Colon (tissue), 2 donors: ENCODE measurements around the gene NCOA1.

Experiments used
- FAIRE-seq: peaks from 2 replicates; lab custom pipeline; 2012; peaks lifted over from hg19 to GRCh38; lab: Jason Lieb, UNC
- donor health status: control.
- donor health status: control.

Gene NCOA1

GRCh38 chr2:24744356-24744755 is 253.3 kb downstream of the NCOA1 start:
- FAIRE-seq = no peak

DNA sequence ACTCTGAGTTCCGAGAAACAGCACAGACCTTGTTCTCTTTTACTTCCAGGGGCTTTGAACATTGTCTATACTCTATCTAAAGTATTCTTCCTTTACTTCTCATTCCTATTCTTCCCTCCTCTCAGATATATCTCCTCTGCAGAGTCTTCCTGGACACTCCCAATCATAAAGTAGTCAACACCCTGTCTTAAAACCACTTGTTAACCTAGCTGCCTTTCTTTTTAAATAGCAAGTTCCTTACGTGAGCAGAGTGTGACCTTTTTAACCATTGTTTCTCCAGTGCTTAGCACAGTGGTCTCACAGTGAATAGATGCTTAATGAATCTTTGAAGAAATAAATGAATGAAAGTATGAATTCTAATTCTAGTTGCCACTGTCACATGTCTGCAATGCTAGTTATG is 254.8 kb downstream of the NCOA1 start:
- FAIRE-seq = no peak

GRCh38 chr2:24747299-24747698 is 256.2 kb downstream of the NCOA1 start:
- FAIRE-seq = no peak

GRCh38 chr2:24749069-24749691 is 258.1 kb downstream of the NCOA1 start:
- no peak for FAIRE-seq

DNA sequence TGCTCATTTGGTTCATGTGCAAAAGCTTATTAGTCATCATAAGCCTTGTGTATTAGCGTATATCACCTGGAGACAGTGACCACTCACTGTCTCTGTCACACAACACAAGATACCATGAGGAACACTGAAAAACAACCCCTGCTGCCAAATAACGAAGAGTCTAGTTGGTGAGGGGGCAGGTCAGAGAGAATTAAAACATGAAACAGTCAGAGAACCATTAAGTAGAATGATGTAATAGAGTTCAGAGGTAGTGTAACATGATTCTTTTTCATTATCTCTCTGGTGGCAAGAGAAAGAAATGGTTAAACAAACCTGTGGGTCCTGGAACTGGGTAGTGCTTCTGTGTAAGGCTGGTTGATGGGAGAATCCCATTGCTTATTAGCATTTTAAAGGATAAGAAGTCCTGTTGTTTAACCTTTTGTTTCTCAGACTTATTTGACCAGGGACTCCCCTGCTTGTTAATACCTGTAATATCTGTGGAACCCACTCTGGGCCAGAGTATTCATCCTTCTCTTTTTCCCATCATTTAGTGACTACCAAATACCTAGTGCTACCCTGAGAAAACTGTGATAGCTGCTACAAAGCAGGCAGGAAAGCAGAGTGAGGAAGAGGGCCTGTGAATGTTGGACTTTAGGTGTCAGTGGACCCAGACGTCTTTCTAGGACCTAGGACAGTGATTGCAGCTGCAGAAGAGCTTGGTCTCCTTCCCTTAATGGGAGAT is 264.1 kb downstream of the NCOA1 start:
- FAIRE-seq = no peak

DNA sequence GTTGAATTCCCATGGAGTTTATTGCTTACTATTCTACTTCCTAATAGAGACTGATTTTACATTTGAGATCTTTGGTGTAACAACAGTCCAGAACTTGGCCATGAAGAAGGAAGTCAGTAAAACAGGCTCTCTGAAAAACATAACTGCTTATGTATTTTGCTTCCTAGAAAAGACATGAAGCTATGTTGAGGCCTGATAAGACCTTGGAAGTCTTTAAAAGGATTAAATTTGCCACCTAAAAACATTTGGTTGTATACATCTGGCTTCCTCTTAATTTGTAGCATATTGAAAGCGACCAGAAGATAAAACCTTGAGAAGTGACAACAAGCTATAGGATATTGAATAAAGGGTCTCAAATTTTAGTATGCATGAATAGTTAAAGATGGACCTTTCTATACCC is 265.7 kb downstream of the NCOA1 start:
- no peak for FAIRE-seq

DNA sequence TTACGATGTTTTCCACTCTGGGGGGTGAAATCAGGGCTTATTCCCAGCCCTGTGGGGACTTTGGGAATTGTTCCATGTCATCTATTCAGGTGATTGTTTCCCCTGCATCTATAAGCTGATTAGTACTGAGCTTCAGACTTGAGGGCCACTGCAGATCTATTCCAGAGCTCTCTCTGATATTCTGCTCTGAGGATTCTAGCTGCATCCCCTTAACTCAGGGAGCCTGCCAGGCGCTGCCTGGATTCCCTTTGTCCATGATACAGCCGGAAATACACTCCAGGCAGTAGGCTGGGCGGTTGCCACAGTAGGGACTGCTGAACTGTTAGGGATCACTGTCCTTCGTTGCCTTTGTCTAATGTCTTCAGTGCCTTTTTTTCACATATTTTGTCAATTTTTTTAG is 270.8 kb downstream of the NCOA1 start:
- FAIRE-seq = no peak

GRCh38 chr2:24762518-24762917 is 271.5 kb downstream of the NCOA1 start:
- no peak for FAIRE-seq

DNA sequence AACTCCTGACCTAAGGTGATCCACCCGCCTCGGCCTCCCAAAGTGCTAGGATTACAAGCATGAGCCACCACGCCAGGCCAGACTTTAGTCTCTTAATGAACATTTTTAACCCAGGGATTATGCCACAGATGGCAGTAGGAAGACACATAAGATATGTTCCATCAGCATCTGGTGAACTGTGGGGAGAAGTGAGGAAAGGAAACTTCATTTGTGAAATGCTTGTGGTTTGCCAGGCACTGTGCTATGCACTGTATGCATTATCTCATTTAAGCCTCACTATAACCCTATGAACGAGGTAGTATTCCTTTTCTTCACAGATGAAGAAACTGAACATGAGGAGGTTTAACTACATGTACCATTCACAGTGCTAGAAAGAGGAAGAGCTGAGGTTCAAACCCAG is 272.8 kb downstream of the NCOA1 start:
- FAIRE-seq = no peak

DNA sequence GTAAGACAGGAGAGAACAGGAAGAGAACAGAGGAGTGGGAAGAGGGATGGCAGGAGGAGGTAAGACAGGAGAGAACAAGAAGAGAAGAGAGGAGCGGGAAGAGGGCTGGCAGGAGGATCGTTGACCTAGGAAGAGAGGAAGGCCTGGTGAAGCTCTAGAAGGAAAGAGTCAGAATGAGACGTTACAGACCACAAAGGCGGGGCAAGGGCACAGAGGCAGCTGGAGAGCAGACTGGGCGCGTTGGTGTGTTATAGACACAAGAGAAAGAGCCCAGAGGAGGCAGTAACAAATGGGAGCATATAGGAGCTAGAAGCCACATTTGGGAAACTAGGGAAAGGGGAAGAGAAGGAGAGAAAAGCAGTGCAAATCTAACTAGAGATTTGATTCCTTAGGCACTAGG is 275.6 kb downstream of the NCOA1 start:
- FAIRE-seq = no peak

DNA sequence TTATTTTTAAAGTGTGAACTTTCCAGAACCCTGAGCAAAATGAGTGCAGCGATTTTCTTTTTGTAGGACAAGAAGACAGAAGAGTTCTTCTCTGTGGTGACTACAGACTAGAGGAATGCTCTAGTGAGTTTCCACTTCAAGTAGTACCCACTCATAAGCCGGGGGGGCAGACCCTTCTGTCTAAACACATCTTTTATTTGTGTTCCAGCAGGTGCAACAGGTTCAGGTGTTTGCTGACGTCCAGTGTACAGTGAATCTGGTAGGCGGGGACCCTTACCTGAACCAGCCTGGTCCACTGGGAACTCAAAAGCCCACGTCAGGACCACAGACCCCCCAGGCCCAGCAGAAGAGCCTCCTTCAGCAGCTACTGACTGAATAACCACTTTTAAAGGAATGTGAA is 277.0 kb downstream of the NCOA1 start:
- FAIRE-seq = no peak

DNA sequence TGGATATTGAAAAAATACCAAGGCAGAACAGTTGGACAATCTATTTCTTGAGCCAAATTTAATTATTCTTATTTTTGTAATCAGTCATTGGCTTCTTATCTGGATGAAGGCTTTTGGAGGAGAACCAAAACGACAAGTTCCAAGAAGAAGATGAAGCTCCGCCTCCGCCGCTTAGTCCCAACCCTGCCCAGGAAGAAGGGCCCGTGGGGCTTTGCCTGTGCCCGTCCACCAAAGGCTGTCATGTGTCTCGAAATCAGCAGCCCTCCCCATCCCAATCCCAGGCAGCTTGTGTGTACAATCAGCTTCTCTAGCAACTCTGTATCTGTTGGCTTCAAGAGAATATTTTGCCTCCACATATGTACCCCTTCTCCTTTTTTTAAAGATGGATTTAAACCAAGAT is 277.5 kb downstream of the NCOA1 start:
- no peak for FAIRE-seq

GRCh38 chr2:24771061-24771460 is 280.0 kb downstream of the NCOA1 start:
- no peak for FAIRE-seq

- no peak for FAIRE-seq
Measured at GRCh38 chr2:24771764-24772586, 280.9 kb downstream of the NCOA1 start.

- FAIRE-seq = no peak
Measured at GRCh38 chr2:24774373-24774772, 283.3 kb downstream of the NCOA1 start.

GRCh38 chr2:24779116-24779515 is 288.1 kb downstream of the NCOA1 start:
- no peak for FAIRE-seq

DNA sequence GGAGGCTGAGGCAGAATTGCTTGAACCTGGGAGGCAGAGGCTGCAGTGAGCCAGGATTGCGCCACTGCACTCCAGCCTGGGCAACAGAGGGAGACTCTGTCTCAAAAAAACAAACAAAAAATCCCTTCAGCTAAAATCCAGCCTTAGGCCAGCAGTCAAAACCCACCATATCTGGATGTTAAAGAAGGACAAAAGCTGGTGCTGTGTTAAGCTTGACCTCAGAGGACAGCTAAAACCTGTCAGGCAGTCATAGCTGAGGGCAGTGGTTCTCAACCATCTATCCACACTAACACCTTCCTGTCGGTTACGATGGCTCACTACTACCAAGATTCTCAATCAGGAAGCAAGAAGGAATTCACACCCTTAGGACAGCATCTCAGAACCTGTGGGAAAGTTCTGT is 292.6 kb downstream of the NCOA1 start:
- no peak for FAIRE-seq

- no peak for FAIRE-seq
Measured at GRCh38 chr2:24785671-24786321, 294.7 kb downstream of the NCOA1 start.

GRCh38 chr2:24787532-24787931 is 296.5 kb downstream of the NCOA1 start:
- FAIRE-seq = no peak

DNA sequence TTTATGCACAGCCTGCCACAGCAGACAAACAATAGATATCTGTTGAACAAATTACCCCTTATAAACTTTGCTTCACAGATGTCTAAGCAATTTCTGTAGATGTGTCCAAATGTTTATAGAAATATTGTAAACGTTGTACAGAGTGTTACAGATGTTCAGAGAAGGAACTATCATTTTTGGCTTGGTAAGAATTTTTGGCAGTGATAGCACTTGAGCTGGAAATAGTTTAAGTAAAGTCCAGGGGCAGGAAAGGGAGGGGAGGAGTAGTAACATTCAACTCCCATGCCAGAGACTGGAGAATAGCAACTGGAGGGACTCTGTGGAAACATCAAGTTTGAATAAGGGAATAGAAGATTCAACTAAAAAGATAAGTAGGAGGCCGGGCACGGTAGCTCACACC is 297.8 kb downstream of the NCOA1 start:
- FAIRE-seq = no peak

- FAIRE-seq = no peak
Measured at GRCh38 chr2:24791452-24791851, 300.4 kb downstream of the NCOA1 start.

DNA sequence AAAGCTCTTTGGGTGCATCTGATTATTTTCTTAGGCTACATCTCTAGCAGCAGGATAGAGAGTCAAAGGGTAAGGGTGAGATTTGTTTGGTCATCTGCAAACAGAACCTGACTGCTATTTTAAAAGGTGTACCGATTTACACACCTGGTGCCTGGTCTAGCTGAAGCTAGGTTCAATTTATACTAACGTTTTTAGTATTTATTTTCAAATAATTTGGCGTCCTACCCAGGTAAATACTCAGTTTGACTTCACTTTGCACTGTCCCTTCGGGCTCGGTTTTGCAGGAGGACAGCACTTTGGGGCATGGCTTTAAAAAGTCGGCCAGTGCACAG is 301.5 kb downstream of the NCOA1 start:
- no peak for FAIRE-seq
